SK-N-SH (cell line): ENCODE data around the gene LENEP. TPM values are rescaled to one million over a fixed set of nuclear protein-coding genes. Genes with fewer than 3 reads are reported as not detected.

Source experiments
- CTCF ChIA-PET: fragments of 300-600, 350-600 bp; formaldehyde crosslinking; extraction: SDS; loops from one replicate; lab custom pipeline; 2021; lab: Yijun Ruan, JAX
- POLR2A ChIA-PET: fragments of 350-600 bp; sonication (Branson Sonifier 250); formaldehyde crosslinking; extraction: SDS; loops from one replicate; lab custom pipeline; 2020; ENCODE audit warnings: antibody characterized with exemption, inconsistent platforms; lab: Yijun Ruan, JAX
- DNase-seq: peaks from one replicate; pipeline ENCODE4 v3.0.0; 2012
- H2AFZ ChIP-seq: fragments of 200-600 bp; sonication (generic); 2 replicates; pipeline ENCODE4 v1.8.1; 2016; ENCODE audit warnings: antibody characterized with exemption, mild to moderate bottlenecking, low read depth
- H3F3A ChIP-seq: fragments of 200-600 bp; sonication (generic); replicated peaks from 2 replicates; pipeline ENCODE3; 2016; ENCODE audit warnings: antibody characterized with exemption, mild to moderate bottlenecking; ENCODE audit not compliant: insufficient read depth
- H3K27ac ChIP-seq, 2 experiments: fragments of 200-500 bp in 1 of 2; fragments of 200-600 bp in 1 of 2; sonication (Bioruptor generic) in 1 of 2; sonication (generic), shearing (Covaris generic) in 1 of 2; 2 replicates each; pipeline versions ENCODE4 v1.5.1 to v1.6.1; 2014 to 2016; ENCODE audit warnings: low read depth in 2 of 2, inconsistent platforms in 1 of 2, low read length in 1 of 2, mild to moderate bottlenecking in 1 of 2, mixed read lengths in 1 of 2
- H3K27me3 ChIP-seq: fragments of 200-600 bp; sonication (generic), shearing (Covaris generic); 2 replicates; pipeline ENCODE4 v1.6.1; 2016; ENCODE audit warnings: mixed run types; ENCODE audit not compliant: insufficient read depth
- H3K36me3 ChIP-seq, 2 experiments: fragments of 200-500 bp in 1 of 2; fragments of 200-600 bp in 1 of 2; sonication (Bioruptor generic) in 1 of 2; sonication (generic) in 1 of 2; replicated peaks in 1 of 2; 2 replicates each; pipeline versions ENCODE3 to v1.5.1; 2014 to 2016; ENCODE audit warnings: low read length in 1 of 2, mild to moderate bottlenecking in 1 of 2; ENCODE audit not compliant: insufficient read depth in 2 of 2, control insufficient read depth in 1 of 2
- H3K4me1 ChIP-seq, 2 experiments: fragments of 200-500 bp in 1 of 2; fragments of 200-600 bp in 1 of 2; sonication (Bioruptor generic) in 1 of 2; sonication (generic), shearing (Covaris generic) in 1 of 2; 2 replicates each; pipeline versions ENCODE4 v1.5.1 to v1.6.1; 2014 to 2016; ENCODE audit warnings: low read depth in 1 of 2, low read length in 1 of 2, mixed run types in 1 of 2; ENCODE audit not compliant: insufficient read depth in 2 of 2, control insufficient read depth in 1 of 2
- H3K4me2 ChIP-seq: fragments of 200-600 bp; sonication (generic), shearing (Covaris generic); 2 replicates; pipeline ENCODE4 v1.6.1; 2017; ENCODE audit warnings: mixed run types
- H3K4me3 ChIP-seq, 2 experiments: fragments of 200-500 bp in 1 of 2; fragments of 200-600 bp in 1 of 2; sonication (Bioruptor generic) in 1 of 2; sonication (generic), shearing (Covaris generic) in 1 of 2; 2 replicates each; pipeline versions ENCODE4 v1.5.1 to v1.8.1; 2014 to 2016; ENCODE audit warnings: low read depth in 2 of 2, inconsistent platforms in 1 of 2, low read length in 1 of 2, mild to moderate bottlenecking in 1 of 2, mixed read lengths in 1 of 2, moderate library complexity in 1 of 2
- H3K79me2 ChIP-seq: fragments of 200-600 bp; sonication (generic); 2 replicates; pipeline ENCODE4 v1.8.1; 2017; ENCODE audit warnings: mild to moderate bottlenecking; ENCODE audit not compliant: insufficient read depth
- H3K9ac ChIP-seq: fragments of 200-600 bp; sonication (generic); 2 replicates; pipeline ENCODE4 v1.6.1; 2017; ENCODE audit warnings: mixed run types
- H3K9me2 ChIP-seq: fragments of 200-600 bp; sonication (generic); 2 replicates; pipeline ENCODE4 v1.6.1; 2017; ENCODE audit warnings: mixed run types
- H3K9me3 ChIP-seq: fragments of 200-600 bp; sonication (generic); 2 replicates; pipeline ENCODE4 v1.6.1; 2017; ENCODE audit warnings: mixed run types, mild to moderate bottlenecking, moderate library complexity
- H4K20me1 ChIP-seq: fragments of 200-600 bp; sonication (generic); 2 replicates; pipeline ENCODE4 v1.6.1; 2017; ENCODE audit warnings: mild to moderate bottlenecking, mixed run types; ENCODE audit not compliant: insufficient read depth
- EZH2phosphoT487 ChIP-seq: fragments of 200-600 bp; sonication (generic); IDR thresholded peaks from 2 replicates; pipeline ENCODE4 v1.6.1; 2017; ENCODE audit warnings: low read depth, mixed run types, mild to moderate bottlenecking, antibody characterized with exemption, moderate library complexity, borderline replicate concordance
- GATA2 ChIP-seq: sonication (generic); formaldehyde crosslinking; IDR thresholded peaks from 2 replicates; pipeline ENCODE4 v1.5.0; 2020; ENCODE audit warnings: mild to moderate bottlenecking, missing genetic modification reagents
- JUND ChIP-seq: IDR thresholded peaks from 2 replicates; pipeline ENCODE4 v1.4.0; 2012
- MEF2A ChIP-seq: IDR thresholded peaks from 2 replicates; pipeline ENCODE4 v1.4.0; 2012; ENCODE audit warnings: low read depth, borderline replicate concordance
- MXI1 ChIP-seq: IDR thresholded peaks from 2 replicates; pipeline ENCODE4 v1.6.1; 2012; ENCODE audit warnings: mild to moderate bottlenecking, low read depth, low read length, improper control_type of control experiment
- NFIC ChIP-seq: IDR thresholded peaks from 2 replicates; pipeline ENCODE4 v1.4.0; 2012; ENCODE audit warnings: borderline replicate concordance
- NRF1 ChIP-seq: IDR thresholded peaks from 2 replicates; pipeline ENCODE4 v1.6.1; 2012; ENCODE audit warnings: low read depth, mild to moderate bottlenecking, low read length
- RCOR1 ChIP-seq: fragments of 150-350 bp; IDR thresholded peaks from 2 replicates; pipeline ENCODE4 v1.6.1; 2017; ENCODE audit warnings: antibody characterized with exemption, low read length
- RFX5 ChIP-seq: IDR thresholded peaks from 2 replicates; pipeline ENCODE4 v1.6.1; 2012; ENCODE audit warnings: mild to moderate bottlenecking, improper control_type of control experiment, low read length
- TAF1 ChIP-seq: IDR thresholded peaks from 2 replicates; pipeline ENCODE4 v1.6.1; 2012; ENCODE audit warnings: low read depth, mild to moderate bottlenecking, low read length, moderate library complexity, borderline replicate concordance
- TCF12 ChIP-seq: IDR thresholded peaks from 2 replicates; pipeline ENCODE4 v1.4.0; 2012
- WGBS: methylation state at CpG from one replicate; pipeline ENCODE4 v1.1.6; 2017; ENCODE audit warnings: low lambda C conversion rate; 5-methylcytosine and 5-hydroxymethylcytosine counted together
- polyA plus RNA-seq, 3 experiments: library from polyadenylated mRNA; depleted of rRNA; stranded (reverse); fragments of >200 nt; gene quantifications; 2 replicates each; pipeline ENCODE4 v1.2.3, GENCODE V29; 2012
- TF ChIP-seq, protein P1 (sequence below): fragments of 200-600 bp; sonication (generic); IDR thresholded peaks from 2 replicates; pipeline ENCODE4 v1.6.1; 2017; ENCODE audit warnings: antibody characterized with exemption, mild to moderate bottlenecking, moderate library complexity
- TF ChIP-seq, protein P2 (sequence below): IDR thresholded peaks from 2 replicates; pipeline ENCODE4 v1.4.0; 2012; ENCODE audit warnings: low read depth, borderline replicate concordance
- TF ChIP-seq, protein P3 (sequence below): IDR thresholded peaks from 2 replicates; pipeline ENCODE4; 2012

Gene LENEP
- polyA plus RNA-seq, 1 of the 3 experiments (the other 2 are of a cell fraction): not detected

DNA sequence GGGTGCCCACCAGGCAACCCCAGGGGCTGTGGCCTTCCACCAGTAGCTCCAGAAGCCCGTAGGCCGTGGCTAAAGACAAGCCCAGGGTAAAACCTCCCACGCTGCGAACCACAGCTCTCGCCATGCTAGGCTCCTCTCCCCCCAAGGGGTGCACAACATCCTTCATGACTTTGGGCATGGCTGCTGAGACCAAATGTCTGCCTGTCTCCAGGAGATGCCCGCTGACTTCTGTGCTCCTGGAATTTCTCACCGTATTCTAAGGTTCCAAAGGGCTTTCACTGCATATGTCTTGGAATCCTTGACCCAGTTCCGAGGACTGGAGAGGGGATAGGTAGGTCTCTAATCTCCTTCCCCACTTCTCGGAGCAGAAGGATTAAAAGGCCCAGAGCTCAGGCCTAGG, 40.1 kb downstream of the LENEP start, which contains the start of the genes DCST1 and DCST2:
TSS of gene DCST1 (plus strand) at position 301 of the 400 bp plus-strand sequence. CDS start 213 bp downstream, outside the sequence.
TSS of gene DCST2 (minus strand) at position 258 of the 400 bp plus-strand sequence. CDS start at position 178, 80 bp downstream.
- Histone ChIP-seq H3K9ac (no peak within 1 kb of the TSS), H3K27ac (no peak within 1 kb of the TSS)
- WGBS: 83% methylated on average over 8 of the region's 9 CpGs
- TF ChIP-seq, protein P1, sequence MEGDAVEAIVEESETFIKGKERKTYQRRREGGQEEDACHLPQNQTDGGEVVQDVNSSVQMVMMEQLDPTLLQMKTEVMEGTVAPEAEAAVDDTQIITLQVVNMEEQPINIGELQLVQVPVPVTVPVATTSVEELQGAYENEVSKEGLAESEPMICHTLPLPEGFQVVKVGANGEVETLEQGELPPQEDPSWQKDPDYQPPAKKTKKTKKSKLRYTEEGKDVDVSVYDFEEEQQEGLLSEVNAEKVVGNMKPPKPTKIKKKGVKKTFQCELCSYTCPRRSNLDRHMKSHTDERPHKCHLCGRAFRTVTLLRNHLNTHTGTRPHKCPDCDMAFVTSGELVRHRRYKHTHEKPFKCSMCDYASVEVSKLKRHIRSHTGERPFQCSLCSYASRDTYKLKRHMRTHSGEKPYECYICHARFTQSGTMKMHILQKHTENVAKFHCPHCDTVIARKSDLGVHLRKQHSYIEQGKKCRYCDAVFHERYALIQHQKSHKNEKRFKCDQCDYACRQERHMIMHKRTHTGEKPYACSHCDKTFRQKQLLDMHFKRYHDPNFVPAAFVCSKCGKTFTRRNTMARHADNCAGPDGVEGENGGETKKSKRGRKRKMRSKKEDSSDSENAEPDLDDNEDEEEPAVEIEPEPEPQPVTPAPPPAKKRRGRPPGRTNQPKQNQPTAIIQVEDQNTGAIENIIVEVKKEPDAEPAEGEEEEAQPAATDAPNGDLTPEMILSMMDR: no peak
- no peak for TF ChIP-seq TAF1
- TF ChIP-seq TCF12: no peak
- TF ChIP-seq MXI1: no peak
- no peak for TF ChIP-seq RFX5
- TF ChIP-seq, protein P2, sequence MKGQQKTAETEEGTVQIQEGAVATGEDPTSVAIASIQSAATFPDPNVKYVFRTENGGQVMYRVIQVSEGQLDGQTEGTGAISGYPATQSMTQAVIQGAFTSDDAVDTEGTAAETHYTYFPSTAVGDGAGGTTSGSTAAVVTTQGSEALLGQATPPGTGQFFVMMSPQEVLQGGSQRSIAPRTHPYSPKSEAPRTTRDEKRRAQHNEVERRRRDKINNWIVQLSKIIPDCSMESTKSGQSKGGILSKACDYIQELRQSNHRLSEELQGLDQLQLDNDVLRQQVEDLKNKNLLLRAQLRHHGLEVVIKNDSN: no peak
- TF ChIP-seq, protein P3, sequence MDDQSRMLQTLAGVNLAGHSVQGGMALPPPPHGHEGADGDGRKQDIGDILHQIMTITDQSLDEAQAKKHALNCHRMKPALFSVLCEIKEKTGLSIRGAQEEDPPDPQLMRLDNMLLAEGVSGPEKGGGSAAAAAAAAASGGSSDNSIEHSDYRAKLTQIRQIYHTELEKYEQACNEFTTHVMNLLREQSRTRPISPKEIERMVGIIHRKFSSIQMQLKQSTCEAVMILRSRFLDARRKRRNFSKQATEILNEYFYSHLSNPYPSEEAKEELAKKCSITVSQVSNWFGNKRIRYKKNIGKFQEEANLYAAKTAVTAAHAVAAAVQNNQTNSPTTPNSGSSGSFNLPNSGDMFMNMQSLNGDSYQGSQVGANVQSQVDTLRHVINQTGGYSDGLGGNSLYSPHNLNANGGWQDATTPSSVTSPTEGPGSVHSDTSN: no peak
- TF ChIP-seq, all 33 proteins: peak for 0
- Histone ChIP-seq H3K9me3 (no peaks in the 10 kb centered on the region), H3K9me2 (no peaks in the 10 kb centered on the region), H3F3A (no peaks in the 10 kb centered on the region), H3K4me2 (no peak within 1 kb of the TSS), H3K79me2 (no peaks in the 10 kb centered on the region), H3K4me1 (no peaks in the 10 kb centered on the region), H3K4me3 (no peak within 1 kb of the TSS), H3K36me3 (no peaks in the 10 kb centered on the region), H2AFZ (no peak within 1 kb of the TSS), H4K20me1 (no peaks in the 10 kb centered on the region), H3K27me3 (no peaks in the 10 kb centered on the region)
- CTCF ChIA-PET: interaction anchor here (1.0 to 26.0 kb wide), 6 partner anchors 11 to 58 kb away, joined by 3 to 573 read pairs (median 10); partner anchors contain the start of genes EFNA3 and EFNA4
- POLR2A ChIA-PET: no interaction called here
- DNase-seq: no peak

DNA sequence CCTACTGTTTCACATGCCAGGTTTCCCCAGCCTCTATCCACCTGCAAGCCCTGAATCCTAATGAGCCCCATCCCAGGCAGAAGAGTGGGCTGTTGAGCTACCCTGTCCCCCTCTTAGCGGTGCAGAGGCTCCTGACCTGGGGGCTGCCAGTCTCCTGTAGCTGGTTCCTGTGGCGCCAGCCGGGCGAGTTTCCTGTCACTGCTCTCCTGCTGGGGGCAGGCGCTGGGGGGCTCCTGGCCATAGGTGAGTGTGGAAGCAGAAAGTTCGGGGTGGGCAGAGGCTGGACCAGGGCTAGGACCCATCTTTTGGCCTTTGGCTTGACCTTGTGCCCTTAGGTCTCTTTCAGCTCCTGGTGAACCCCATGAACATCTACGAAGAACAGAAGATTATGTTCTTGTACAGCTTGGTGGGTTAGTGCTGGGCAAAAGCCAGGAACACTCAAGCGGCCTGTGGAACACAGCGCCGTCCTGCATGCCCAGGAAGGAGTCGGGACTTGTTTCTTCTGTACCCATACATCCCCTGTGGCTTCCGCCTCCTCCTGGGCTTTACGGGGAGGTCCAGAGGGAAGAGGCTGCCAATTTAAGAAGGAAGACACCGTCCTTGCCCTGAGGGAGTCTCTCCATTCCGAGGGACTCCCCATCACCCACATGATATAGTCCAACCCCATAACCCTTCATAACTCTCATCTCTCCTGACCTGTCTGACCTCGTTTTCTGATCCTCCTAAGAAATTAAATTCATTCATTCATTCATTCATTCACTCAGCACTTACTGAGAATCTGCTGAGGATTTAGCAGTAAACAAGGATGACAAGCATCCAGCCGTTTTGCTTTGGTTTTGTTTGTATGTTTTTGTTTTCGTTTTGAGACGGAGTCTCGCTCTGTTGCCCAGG, 41.2 kb downstream of the LENEP start:
- H3K4me2 ChIP-seq: no peak overlapping the region
- H3K4me1 ChIP-seq: no peaks in the 10 kb centered on the region
- ChIA-PET POLR2A (no interaction called here), CTCF (interaction anchor here (1.1 to 26.0 kb wide), 7 partner anchors 10 to 33 kb away, joined by 3 to 573 read pairs (median 7); partner anchors contain the start of genes ADAM15, EFNA3 and EFNA4)
- H3K27me3 ChIP-seq: no peaks in the 10 kb centered on the region
- H4K20me1 ChIP-seq: no peaks in the 10 kb centered on the region
- H3K9me2 ChIP-seq: no peaks in the 10 kb centered on the region
- H3F3A ChIP-seq: no peaks in the 10 kb centered on the region
- H3K36me3 ChIP-seq: no peaks in the 10 kb centered on the region
- no peak for DNase-seq
- H3K9ac ChIP-seq: no peak overlapping the region
- TF ChIP-seq MEF2A: no peak
- TF ChIP-seq NRF1: no peak
- no peak for TF ChIP-seq EZH2phosphoT487
- no peak for TF ChIP-seq JUND
- no peak for TF ChIP-seq NFIC
- no peak for TF ChIP-seq TAF1
- no peak for TF ChIP-seq TCF12
- no peak for TF ChIP-seq RCOR1
- no peak for TF ChIP-seq GATA2 (CRISPR knock-in tag)
- TF ChIP-seq, protein P3: no peak
- H3K79me2 ChIP-seq: no peaks in the 10 kb centered on the region
- no peaks in the 10 kb centered on the region for H3K9me3 ChIP-seq
- 76% methylated on average over 18 of the region's 20 CpGs for WGBS
- H2AFZ ChIP-seq: no peak overlapping the region
- H3K27ac ChIP-seq: no peak overlapping the region
- no peak overlapping the region for H3K4me3 ChIP-seq
